ENCODE measurements around the gene DLGAP1. TPM values are rescaled to one million over a fixed set of nuclear protein-coding genes. Genes with fewer than 3 reads are reported as not detected.

Gene DLGAP1
- total and polyA plus RNA-seq, 10 of the 15 experiments (the other 5 are each of a cell fraction or from before 2014, with no cell fraction given), result 0.23 to 27.6 (median 1.9) TPM

GRCh38 chr18:3875376-3875775 is 579.7 kb downstream of the DLGAP1 start:
- POLR2A ChIA-PET, result interaction anchor here (1.1 kb wide), 1 partner anchor 113 kb away, joined by 3 read pairs; no protein-coding TSS in a partner anchor
- Histone ChIP-seq H3K27ac (ENCODE audit: control insufficient read depth, insufficient read depth) (no peak overlapping the region), H3K79me2 (ENCODE audit: control insufficient read depth, insufficient read depth, low read length) (no peaks in the 10 kb centered on the region), H3K9me3 (replicated peaks; ENCODE audit: control insufficient read depth, insufficient read depth, low read length) (no peaks in the 10 kb centered on the region; the same call in 2 of the 3 replicates), H3K27me3 (replicated peaks in 1 of 2; ENCODE audit: control insufficient read depth in 2 of 2, insufficient read depth in 2 of 2, low read length in 1 of 2) (no peaks in the 10 kb centered on the region), H2AFZ (ENCODE audit: control insufficient read depth, low read depth, low read length) (no peak overlapping the region), H4K20me1 (ENCODE audit: control insufficient read depth, insufficient read depth) (no peaks in the 10 kb centered on the region), H3K9ac (ENCODE audit: control insufficient read depth, insufficient read depth, low read length) (no peak overlapping the region), H3K4me1 (ENCODE audit: control insufficient read depth, insufficient read depth, low read length) (no peaks in the 10 kb centered on the region), H3K36me3 (ENCODE audit: control insufficient read depth in 2 of 2, insufficient read depth in 2 of 2, low read length in 1 of 2) (peaks cover 0 to 10% of the 10 kb centered on the region in 2 experiments; a peak in 2 of 4 replicates), H3K4me2 (ENCODE audit: control insufficient read depth, insufficient read depth) (no peak overlapping the region), H3K4me3 (no peak overlapping the region)
- CTCF ChIA-PET, result interaction anchor here (0.6 to 2.7 kb wide), 12 partner anchors 10 to 147 kb away, joined by 3 to 14 read pairs (median 6); no protein-coding TSS in a partner anchor
- RAD21 ChIA-PET (ENCODE audit: unreplicated experiment), result interaction anchor here (0.9 to 1.9 kb wide), 5 partner anchors 20 to 119 kb away, joined by 3 to 6 read pairs (median 5); no protein-coding TSS in a partner anchor
- no TSS peak for BruUV-seq (replicated peaks)
- intact Hi-C loops (cut with micrococcal nuclease; ENCODE audit: unreplicated experiment), result no loop called here
- DNase-seq (ENCODE audit: low read depth, low spot score), result no peak
- no peak for FAIRE-seq
- SMC1A ChIA-PET (ENCODE audit: uncharacterized antibody, unreplicated experiment), result interaction anchor here (1.0 to 2.4 kb wide), 11 partner anchors 17 to 1183 kb away, joined by 3 to 16 read pairs (median 4); no protein-coding TSS in a partner anchor
- TF ChIP-seq, protein P1, sequence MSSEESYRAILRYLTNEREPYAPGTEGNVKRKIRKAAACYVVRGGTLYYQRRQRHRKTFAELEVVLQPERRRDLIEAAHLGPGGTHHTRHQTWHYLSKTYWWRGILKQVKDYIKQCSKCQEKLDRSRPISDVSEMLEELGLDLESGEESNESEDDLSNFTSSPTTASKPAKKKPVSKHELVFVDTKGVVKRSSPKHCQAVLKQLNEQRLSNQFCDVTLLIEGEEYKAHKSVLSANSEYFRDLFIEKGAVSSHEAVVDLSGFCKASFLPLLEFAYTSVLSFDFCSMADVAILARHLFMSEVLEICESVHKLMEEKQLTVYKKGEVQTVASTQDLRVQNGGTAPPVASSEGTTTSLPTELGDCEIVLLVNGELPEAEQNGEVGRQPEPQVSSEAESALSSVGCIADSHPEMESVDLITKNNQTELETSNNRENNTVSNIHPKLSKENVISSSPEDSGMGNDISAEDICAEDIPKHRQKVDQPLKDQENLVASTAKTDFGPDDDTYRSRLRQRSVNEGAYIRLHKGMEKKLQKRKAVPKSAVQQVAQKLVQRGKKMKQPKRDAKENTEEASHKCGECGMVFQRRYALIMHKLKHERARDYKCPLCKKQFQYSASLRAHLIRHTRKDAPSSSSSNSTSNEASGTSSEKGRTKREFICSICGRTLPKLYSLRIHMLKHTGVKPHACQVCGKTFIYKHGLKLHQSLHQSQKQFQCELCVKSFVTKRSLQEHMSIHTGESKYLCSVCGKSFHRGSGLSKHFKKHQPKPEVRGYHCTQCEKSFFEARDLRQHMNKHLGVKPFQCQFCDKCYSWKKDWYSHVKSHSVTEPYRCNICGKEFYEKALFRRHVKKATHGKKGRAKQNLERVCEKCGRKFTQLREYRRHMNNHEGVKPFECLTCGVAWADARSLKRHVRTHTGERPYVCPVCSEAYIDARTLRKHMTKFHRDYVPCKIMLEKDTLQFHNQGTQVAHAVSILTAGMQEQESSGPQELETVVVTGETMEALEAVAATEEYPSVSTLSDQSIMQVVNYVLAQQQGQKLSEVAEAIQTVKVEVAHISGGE (CRISPR knock-in tag; IDR thresholded peaks at IDR 0.05), result no peak
- TF ChIP-seq STAT1 (conservative IDR thresholded peaks at IDR 0.05), result no peak
- TF ChIP-seq TCF7 (IDR thresholded peaks at IDR 0.05; ENCODE audit: borderline replicate concordance), result no peak
- no peak for TF ChIP-seq SMAD5 (IDR thresholded peaks at IDR 0.05; ENCODE audit: low read depth)
- TF ChIP-seq MYC (IDR thresholded peaks at IDR 0.05; ENCODE audit: insufficient read depth, insufficient read length, insufficient replicate concordance, low read length, severe bottlenecking), result no peak
- in situ Hi-C loops (cut with MboI), result no loop called here
- ATAC-seq, result no peak
- 0% methylated on average over 2 of the region's 2 CpGs for WGBS (ENCODE audit: insufficient coverage, insufficient replicate concordance, low lambda C conversion rate, missing lambda C conversion rate)
